ENCODE results near the gene HOXB8. TPM values are rescaled to one million over a fixed set of nuclear protein-coding genes. Genes with fewer than 3 reads are reported as not detected.

The HOXB8 gene
- total and polyA plus RNA-seq, 2 donors: 0.85 to 1.2 TPM

DNA sequence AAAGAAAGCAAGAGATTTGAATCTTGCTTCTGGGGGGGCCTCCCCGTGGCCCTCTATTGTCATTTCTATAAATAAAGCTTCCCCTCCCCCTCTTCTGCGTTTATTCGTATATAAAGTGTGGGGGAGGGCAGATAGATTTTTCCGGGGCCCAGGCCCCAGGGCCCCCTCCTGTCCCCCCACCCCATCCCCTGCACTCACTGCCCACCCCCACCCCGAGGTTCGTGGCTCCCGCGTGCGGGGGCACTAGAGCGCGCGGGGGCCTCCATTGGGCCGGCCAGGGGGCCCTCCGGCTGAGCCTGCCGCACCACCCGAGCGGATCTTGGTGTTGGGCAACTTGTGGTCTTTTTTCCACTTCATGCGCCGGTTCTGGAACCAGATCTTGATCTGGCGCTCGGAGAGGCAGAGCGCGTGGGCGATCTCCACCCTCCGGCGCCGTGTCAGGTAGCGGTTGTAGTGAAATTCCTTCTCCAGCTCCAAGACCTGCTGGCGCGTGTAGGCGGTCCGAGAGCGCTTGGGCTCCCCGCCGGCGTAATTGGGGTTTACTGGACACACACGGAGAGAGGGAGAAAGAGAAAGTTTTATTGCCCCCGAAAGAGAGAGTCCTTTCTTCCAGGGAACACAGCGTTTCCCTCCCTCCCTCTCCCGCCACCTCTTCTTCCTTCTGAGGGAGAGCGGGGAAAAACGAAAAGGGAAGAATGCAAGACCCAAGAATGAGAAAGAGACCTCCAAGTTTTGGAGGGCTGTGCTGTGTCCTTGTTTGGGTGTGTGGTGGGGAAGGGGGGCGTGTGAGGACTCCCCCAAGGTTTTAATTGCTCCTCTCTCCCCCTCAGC lies 38.4 kb downstream of the HOXB8 start:
- WGBS: 13% methylated on average over 42 of the region's 43 CpGs
- Histone ChIP-seq H3K4me1 (ENCODE audit: insufficient read depth) (no peaks in the 10 kb centered on the region), H3K27ac (ENCODE audit: low read depth) (no peak overlapping the region), H3K36me3 (ENCODE audit: insufficient read depth) (no peaks in the 10 kb centered on the region), H3K4me3 (ENCODE audit: low read depth, low read length) (peak overlapping the region; percentile 51)
- no peak for DNase-seq (ENCODE audit: extremely low spot score)

DNA sequence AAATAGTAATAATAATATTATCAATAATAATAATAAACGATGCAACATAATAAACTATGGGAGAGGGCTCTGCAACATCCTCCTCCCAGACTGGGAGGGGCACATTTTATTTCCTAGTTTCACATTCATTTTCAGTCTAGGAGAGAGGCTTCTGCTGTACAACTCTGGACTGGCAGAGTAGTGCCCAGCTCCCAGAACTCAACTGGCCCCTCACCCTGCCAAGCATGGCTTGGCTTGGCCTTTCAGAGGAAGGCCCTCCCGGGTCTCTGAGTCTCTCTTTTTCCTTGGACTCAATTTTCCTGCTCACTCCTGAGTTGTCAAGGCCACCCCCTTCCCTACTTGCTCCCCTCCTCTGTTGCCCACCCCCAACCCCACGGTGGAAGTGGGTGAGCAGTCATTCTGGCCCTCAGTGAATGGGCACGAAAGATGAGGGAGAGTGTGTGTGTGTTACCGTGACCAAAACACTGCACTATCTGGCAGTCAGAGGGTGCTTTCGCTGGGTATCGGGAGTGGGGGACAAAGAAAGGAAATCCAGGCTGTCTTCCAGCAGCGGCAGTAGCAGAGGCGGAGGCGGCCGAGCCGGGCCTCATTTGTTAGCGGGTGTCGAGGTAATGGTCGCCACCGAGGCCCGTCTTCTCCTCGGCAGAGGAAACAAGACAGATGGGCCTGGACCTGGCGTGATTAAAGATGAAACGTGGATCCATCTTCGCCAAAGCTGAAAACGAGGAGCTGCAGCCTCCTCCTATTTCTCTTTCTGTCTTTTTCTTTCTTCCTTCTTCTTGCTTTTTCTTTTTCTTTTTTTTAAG lies 39.2 kb downstream of the HOXB8 start:
- no peak overlapping the region for H3K27ac ChIP-seq (ENCODE audit: low read depth)
- H3K4me1 ChIP-seq (ENCODE audit: insufficient read depth): no peaks in the 10 kb centered on the region
- WGBS: 24% methylated on average over 22 of the region's 22 CpGs
- no peak for DNase-seq (ENCODE audit: extremely low spot score)
- H3K4me3 ChIP-seq (ENCODE audit: low read depth, low read length): no peak overlapping the region
- no peaks in the 10 kb centered on the region for H3K36me3 ChIP-seq (ENCODE audit: insufficient read depth)

DNA sequence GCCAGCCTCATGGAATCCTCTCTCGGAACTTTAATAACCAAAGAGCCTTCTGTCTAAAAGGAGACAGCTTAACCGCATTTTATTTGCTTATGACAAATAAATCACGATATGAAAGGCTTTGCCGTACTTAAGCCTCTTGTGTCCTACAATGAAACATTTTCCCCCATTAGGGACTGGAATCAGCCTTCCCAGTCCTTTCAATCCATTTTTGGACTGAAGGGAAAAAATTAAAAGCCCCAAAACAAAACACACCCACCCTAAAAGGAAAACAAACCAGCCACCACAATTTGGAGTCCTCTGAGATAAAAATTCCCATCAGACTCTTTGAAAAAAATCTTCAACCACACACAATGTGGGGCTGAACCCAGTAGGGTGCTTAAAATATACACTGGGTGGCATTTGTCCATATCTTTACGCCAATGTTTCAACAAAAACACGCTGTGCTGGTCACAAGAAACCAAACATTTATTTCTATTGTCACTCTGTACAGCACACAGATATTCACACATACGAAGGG lies 40.0 kb downstream of the HOXB8 start:
- Histone ChIP-seq H3K4me1 (ENCODE audit: insufficient read depth) (no peaks in the 10 kb centered on the region), H3K4me3 (ENCODE audit: low read depth, low read length) (no peak overlapping the region), H3K27ac (ENCODE audit: low read depth) (peak overlapping the region; percentile 56), H3K36me3 (ENCODE audit: insufficient read depth) (no peaks in the 10 kb centered on the region)
- WGBS: 36% methylated on average over 7 of the region's 7 CpGs
- no peak for DNase-seq (ENCODE audit: extremely low spot score)

- Histone ChIP-seq H3K27ac (ENCODE audit: low read depth) (no peak overlapping the region), H3K36me3 (ENCODE audit: insufficient read depth) (no peaks in the 10 kb centered on the region), H3K4me1 (ENCODE audit: insufficient read depth) (no peaks in the 10 kb centered on the region), H3K4me3 (ENCODE audit: low read depth, low read length) (no peak overlapping the region)
- no peak for DNase-seq (ENCODE audit: extremely low spot score)
- 25% methylated on average over 8 of the region's 8 CpGs for whole genome bisulfite sequencing
Observed at GRCh38 chr17:48574505-48575065, 40.5 kb downstream of the HOXB8 start.

GRCh38 chr17:48571826-48572417 lies 43.2 kb downstream of the HOXB8 start:
- Histone ChIP-seq H3K36me3 (ENCODE audit: insufficient read depth) (no peaks in the 10 kb centered on the region), H3K27ac (ENCODE audit: low read depth) (no peak overlapping the region), H3K4me1 (ENCODE audit: insufficient read depth) (no peaks in the 10 kb centered on the region), H3K4me3 (ENCODE audit: low read depth, low read length) (no peak overlapping the region)
- DNase-seq (ENCODE audit: extremely low spot score): no peak
- WGBS: 82% methylated on average over 1 of the region's 1 CpG

DNA sequence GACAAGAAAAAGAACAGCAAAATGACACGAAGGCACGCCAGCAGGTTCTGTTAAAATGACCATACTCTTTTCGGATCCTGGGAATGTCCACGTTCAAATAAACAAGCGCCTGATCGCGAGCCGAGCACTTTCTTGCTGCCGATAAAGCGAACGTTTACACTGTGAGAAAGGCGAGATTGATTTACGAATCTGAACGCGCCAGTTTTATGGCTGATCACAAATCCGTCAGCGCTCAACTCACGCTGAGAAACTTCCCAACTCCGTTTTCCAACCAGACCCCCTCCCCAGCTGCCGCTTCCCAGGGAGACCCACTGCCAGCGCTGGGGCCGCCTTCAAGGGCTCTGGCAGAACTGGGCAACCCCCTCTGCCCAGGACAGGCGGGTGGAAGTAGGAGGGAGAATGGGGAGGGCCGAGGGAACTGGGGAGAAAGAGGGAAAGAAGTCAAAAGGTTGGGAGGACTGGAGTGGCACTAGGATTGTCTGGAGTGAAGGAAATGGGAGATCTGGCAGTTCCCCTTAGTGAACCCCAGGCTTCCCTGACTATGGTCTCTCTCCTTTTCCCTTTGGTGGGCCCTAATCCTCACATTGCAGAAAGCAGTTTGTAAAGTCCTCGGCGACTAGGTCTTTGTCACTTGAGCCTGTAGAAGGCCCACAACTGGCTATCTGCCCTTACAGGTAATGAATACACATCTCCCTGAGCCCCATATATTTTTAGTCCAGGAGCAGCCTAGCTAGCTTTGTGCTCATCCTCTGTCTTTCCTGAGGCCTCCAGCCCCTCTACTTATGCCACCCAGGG lies 43.9 kb downstream of the HOXB8 start:
- 30% methylated on average over 26 of the region's 26 CpGs for WGBS
- Histone ChIP-seq H3K36me3 (ENCODE audit: insufficient read depth) (no peaks in the 10 kb centered on the region), H3K4me3 (ENCODE audit: low read depth, low read length) (no peak overlapping the region), H3K4me1 (ENCODE audit: insufficient read depth) (no peaks in the 10 kb centered on the region), H3K27ac (ENCODE audit: low read depth) (no peak overlapping the region)
- DNase-seq (ENCODE audit: extremely low spot score): no peak

DNA sequence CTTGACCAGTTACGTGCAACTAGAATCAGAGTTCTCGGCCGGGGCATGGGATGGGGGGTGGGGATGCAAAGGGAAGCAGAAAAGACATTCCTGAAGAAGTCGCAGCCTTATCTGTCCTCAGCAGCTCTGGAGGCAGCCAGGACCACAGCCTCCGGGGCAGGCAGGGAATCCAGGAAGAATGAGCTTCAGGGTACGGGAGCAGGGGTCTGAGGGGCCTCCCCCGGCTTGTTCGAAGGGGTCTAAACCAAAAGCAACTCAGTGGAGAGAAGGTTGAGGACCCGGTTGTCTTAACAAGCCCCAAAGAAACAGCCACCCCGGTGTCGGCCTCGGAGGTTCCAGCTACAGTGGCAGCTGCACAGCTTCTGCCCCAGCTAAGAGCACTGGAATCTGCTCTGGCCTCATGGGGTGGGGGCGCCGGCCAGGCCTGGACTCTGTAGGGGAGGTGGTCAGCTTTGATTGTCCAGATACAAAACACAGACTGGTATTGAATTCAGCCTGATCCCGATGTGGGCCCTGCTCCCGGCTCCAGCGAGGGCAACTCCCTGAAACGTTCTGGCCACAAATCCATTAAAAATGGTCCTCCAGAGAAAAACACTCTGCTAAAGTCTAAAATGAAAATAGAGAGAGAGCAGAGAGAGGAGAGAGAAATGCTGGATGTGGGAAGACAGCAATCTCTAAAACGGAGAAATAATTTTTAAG lies 44.6 kb downstream of the HOXB8 start:
- DNase-seq (ENCODE audit: extremely low spot score): no peak
- H3K36me3 ChIP-seq (ENCODE audit: insufficient read depth): no peaks in the 10 kb centered on the region
- no peak overlapping the region for H3K4me3 ChIP-seq (ENCODE audit: low read depth, low read length)
- no peaks in the 10 kb centered on the region for H3K4me1 ChIP-seq (ENCODE audit: insufficient read depth)
- 22% methylated on average over 19 of the region's 19 CpGs for WGBS
- H3K27ac ChIP-seq (ENCODE audit: low read depth): no peak overlapping the region

- Histone ChIP-seq H3K36me3 (ENCODE audit: insufficient read depth) (no peaks in the 10 kb centered on the region), H3K27ac (ENCODE audit: low read depth) (no peak overlapping the region), H3K4me1 (ENCODE audit: insufficient read depth) (no peaks in the 10 kb centered on the region), H3K4me3 (ENCODE audit: low read depth, low read length) (no peak overlapping the region)
- 30% methylated on average over 6 of the region's 6 CpGs for WGBS
- DNase-seq (ENCODE audit: extremely low spot score): no peak
Observed at GRCh38 chr17:48569674-48570324, 45.3 kb downstream of the HOXB8 start.

- Histone ChIP-seq H3K36me3 (ENCODE audit: insufficient read depth) (no peaks in the 10 kb centered on the region), H3K27ac (ENCODE audit: low read depth) (no peak overlapping the region), H3K4me3 (ENCODE audit: low read depth, low read length) (no peak overlapping the region), H3K4me1 (ENCODE audit: insufficient read depth) (peaks cover 2% of the 10 kb centered on the region)
- DNase-seq (ENCODE audit: extremely low spot score): no peak
- WGBS: 27% methylated on average over 3 of the region's 3 CpGs
Observed at GRCh38 chr17:48569240-48569582, 45.9 kb downstream of the HOXB8 start.

DNA sequence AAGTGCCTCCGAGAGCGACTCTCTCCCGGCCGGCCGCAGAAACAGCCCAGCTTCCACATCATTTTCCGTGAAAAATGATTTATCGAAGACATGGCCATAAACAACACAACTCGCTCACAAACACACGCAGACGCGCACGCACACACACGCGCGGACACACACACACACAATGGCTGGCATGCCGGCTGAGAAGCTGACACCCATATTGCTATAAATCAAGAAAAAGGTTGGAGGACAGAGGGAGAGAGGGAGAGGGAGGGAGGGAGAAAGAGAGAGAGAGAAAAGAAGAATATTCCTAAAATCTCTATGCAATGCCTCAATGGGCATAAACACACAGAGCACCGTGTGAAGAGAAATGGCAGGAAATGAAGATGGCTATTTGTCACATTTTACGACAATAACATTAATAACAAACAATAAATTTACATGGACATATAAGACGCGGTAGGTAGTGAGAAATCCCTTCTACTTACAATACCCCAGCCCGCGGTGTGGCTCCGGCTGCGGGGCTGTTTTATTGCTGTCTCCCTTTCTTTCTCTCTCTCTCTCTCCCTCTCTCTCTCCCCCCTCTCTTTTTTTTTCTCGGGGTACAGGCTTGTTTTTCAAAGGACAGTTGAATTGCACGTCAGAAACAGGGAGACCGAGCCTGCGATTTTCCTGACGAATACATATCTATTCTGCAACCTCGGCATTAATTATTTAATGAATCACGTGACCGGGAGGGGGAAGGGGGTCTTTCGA lies 46.4 kb downstream of the HOXB8 start:
- H3K27ac ChIP-seq (ENCODE audit: low read depth): no peak overlapping the region
- WGBS: 20% methylated on average over 33 of the region's 33 CpGs
- H3K4me3 ChIP-seq (ENCODE audit: low read depth, low read length): no peak overlapping the region
- peaks cover 2% of the 10 kb centered on the region for H3K4me1 ChIP-seq (ENCODE audit: insufficient read depth)
- H3K36me3 ChIP-seq (ENCODE audit: insufficient read depth): no peaks in the 10 kb centered on the region
- no peak for DNase-seq (ENCODE audit: extremely low spot score)

- DNase-seq (ENCODE audit: extremely low spot score): no peak
- no peaks in the 10 kb centered on the region for H3K36me3 ChIP-seq (ENCODE audit: insufficient read depth)
- H3K4me1 ChIP-seq (ENCODE audit: insufficient read depth): peaks cover 2% of the 10 kb centered on the region
- H3K4me3 ChIP-seq (ENCODE audit: low read depth, low read length): no peak overlapping the region
- H3K27ac ChIP-seq (ENCODE audit: low read depth): no peak overlapping the region
- 49% methylated on average over 2 of the region's 2 CpGs for WGBS
Observed at GRCh38 chr17:48567646-48568354, 47.3 kb downstream of the HOXB8 start.
